OCI-LY1 (cell line): ENCODE results near the gene SEMA3D.

Source experiments
- H2AFZ ChIP-seq: fragments of 200-600 bp; sonication (generic), shearing (Covaris generic); 2 replicates; pipeline ENCODE4 v1.6.0; 2014; ENCODE audit warnings: antibody characterized with exemption, mild to moderate bottlenecking, low read length
- H3F3A ChIP-seq: fragments of 200-600 bp; sonication (generic), shearing (Covaris generic); 2 replicates; pipeline ENCODE4 v1.6.0; 2014; ENCODE audit warnings: mild to moderate bottlenecking, antibody characterized with exemption, low read length, moderate library complexity; ENCODE audit not compliant: insufficient read depth
- H3K27ac ChIP-seq: fragments of 200-600 bp; sonication (generic); 2 replicates; pipeline ENCODE4 v1.5.1; 2014; ENCODE audit warnings: low read length, mixed run types, mild to moderate bottlenecking, low read depth; ENCODE audit not compliant: poor library complexity, severe bottlenecking
- H3K27me3 ChIP-seq: fragments of 200-600 bp; sonication (generic); 2 replicates; pipeline ENCODE4 v1.6.0; 2014; ENCODE audit warnings: antibody characterized with exemption, mild to moderate bottlenecking, low read length, moderate library complexity; ENCODE audit not compliant: insufficient read depth
- H3K36me3 ChIP-seq: fragments of 200-600 bp; sonication (generic); 2 replicates; pipeline ENCODE4 v1.6.1; 2014; ENCODE audit warnings: mild to moderate bottlenecking, antibody characterized with exemption, low read length, moderate library complexity, mixed read lengths; ENCODE audit not compliant: insufficient read depth
- H3K4me1 ChIP-seq: fragments of 200-600 bp; sonication (generic); 2 replicates; pipeline ENCODE4 v1.5.1; 2014; ENCODE audit warnings: mild to moderate bottlenecking, low read length, moderate library complexity; ENCODE audit not compliant: insufficient read depth, severe bottlenecking
- H3K4me2 ChIP-seq: fragments of 200-600 bp; sonication (generic), shearing (Covaris generic); 2 replicates; pipeline ENCODE4 v1.6.1; 2014; ENCODE audit warnings: low read length
- H3K4me3 ChIP-seq: fragments of 200-600 bp; sonication (generic); 2 replicates; pipeline ENCODE4 v1.5.1; 2014; ENCODE audit warnings: low read length, low read depth, mild to moderate bottlenecking, mixed read lengths; ENCODE audit not compliant: poor library complexity, severe bottlenecking
- H3K79me2 ChIP-seq: fragments of 200-600 bp; shearing (Covaris generic); 2 replicates; pipeline ENCODE4 v1.6.1; 2016; ENCODE audit warnings: mixed run types, low read length, mixed read lengths; ENCODE audit not compliant: insufficient read depth
- H3K9ac ChIP-seq: fragments of 200-600 bp; sonication (generic), shearing (Covaris generic); 2 replicates; pipeline ENCODE4 v1.6.1; 2014; ENCODE audit warnings: mild to moderate bottlenecking, low read length, mixed read lengths
- H3K9me2 ChIP-seq: fragments of 200-600 bp; sonication (generic), shearing (Covaris generic); 2 replicates; pipeline ENCODE4 v1.6.1; 2014; ENCODE audit warnings: low read depth, mild to moderate bottlenecking, low read length, mixed read lengths
- H3K9me3 ChIP-seq: fragments of 200-600 bp; shearing (Covaris generic); 2 replicates; pipeline ENCODE4 v1.6.1; 2014; ENCODE audit warnings: low read length, mixed read lengths
- H4K20me1 ChIP-seq: fragments of 200-600 bp; sonication (generic), shearing (Covaris generic); 2 replicates; pipeline ENCODE4 v1.6.0; 2016; ENCODE audit warnings: mild to moderate bottlenecking, low read length; ENCODE audit not compliant: insufficient read depth
- EZH2 ChIP-seq: fragments of 200-600 bp; sonication (generic), shearing (Covaris generic); IDR thresholded peaks from 2 replicates; pipeline ENCODE4 v1.8.0; 2017; ENCODE audit warnings: borderline replicate concordance, mixed run types, mild to moderate bottlenecking, antibody characterized with exemption, low read length, moderate library complexity, mixed read lengths
- TF ChIP-seq, protein P1 (sequence below): fragments of 200-600 bp; sonication (generic), shearing (Covaris generic); IDR thresholded peaks from 2 replicates; pipeline ENCODE4 v1.5.1; 2017; ENCODE audit warnings: mild to moderate bottlenecking, antibody characterized with exemption, low read length, moderate library complexity, mixed read lengths

The SEMA3D gene

DNA sequence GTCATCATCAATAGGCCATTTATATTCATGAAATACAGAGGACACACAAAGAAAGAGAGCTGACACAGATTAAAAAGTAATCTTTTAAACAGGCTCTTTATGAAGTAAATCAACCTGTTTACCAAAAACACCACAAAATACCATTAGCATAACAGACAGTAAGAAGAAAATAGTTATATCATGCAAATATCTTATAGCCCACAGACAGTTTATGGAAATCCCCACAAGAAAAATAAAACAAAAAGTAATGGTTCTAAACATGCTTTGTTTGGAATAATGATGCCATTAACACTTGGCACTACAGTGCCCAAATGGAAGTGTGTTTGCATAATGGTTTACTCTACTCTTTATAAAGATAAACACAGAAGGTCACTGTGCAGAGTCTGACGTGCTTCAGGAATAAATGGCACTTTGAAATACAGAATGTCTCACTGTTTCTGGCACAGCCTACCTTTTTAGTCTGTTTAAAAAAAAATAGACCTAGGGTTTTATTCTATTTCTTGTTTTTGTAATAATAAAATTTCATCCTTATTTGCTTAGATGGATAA lies 30.1 kb downstream of the SEMA3D start:
- TF ChIP-seq, protein P1, sequence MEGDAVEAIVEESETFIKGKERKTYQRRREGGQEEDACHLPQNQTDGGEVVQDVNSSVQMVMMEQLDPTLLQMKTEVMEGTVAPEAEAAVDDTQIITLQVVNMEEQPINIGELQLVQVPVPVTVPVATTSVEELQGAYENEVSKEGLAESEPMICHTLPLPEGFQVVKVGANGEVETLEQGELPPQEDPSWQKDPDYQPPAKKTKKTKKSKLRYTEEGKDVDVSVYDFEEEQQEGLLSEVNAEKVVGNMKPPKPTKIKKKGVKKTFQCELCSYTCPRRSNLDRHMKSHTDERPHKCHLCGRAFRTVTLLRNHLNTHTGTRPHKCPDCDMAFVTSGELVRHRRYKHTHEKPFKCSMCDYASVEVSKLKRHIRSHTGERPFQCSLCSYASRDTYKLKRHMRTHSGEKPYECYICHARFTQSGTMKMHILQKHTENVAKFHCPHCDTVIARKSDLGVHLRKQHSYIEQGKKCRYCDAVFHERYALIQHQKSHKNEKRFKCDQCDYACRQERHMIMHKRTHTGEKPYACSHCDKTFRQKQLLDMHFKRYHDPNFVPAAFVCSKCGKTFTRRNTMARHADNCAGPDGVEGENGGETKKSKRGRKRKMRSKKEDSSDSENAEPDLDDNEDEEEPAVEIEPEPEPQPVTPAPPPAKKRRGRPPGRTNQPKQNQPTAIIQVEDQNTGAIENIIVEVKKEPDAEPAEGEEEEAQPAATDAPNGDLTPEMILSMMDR = no peak
- TF ChIP-seq EZH2 = no peak
- Histone ChIP-seq H3K79me2 (no peaks in the 10 kb centered on the region), H4K20me1 (no peaks in the 10 kb centered on the region), H3F3A (no peaks in the 10 kb centered on the region), H3K27ac (no peak overlapping the region), H3K9ac (no peak overlapping the region), H2AFZ (no peak overlapping the region), H3K4me1 (no peaks in the 10 kb centered on the region), H3K27me3 (no peaks in the 10 kb centered on the region), H3K9me3 (no peaks in the 10 kb centered on the region), H3K4me2 (no peak overlapping the region), H3K9me2 (no peaks in the 10 kb centered on the region), H3K4me3 (no peak overlapping the region), H3K36me3 (no peaks in the 10 kb centered on the region)

- no peaks in the 10 kb centered on the region for H3F3A ChIP-seq
- H2AFZ ChIP-seq = no peak overlapping the region
- H3K79me2 ChIP-seq = no peaks in the 10 kb centered on the region
- H3K27ac ChIP-seq = no peak overlapping the region
- H3K36me3 ChIP-seq = no peaks in the 10 kb centered on the region
- TF ChIP-seq, protein P1 = no peak
- no peak for TF ChIP-seq EZH2
- no peak overlapping the region for H3K9ac ChIP-seq
- H3K4me3 ChIP-seq = no peak overlapping the region
- H3K27me3 ChIP-seq = no peaks in the 10 kb centered on the region
- no peaks in the 10 kb centered on the region for H3K4me1 ChIP-seq
- H3K9me3 ChIP-seq = no peaks in the 10 kb centered on the region
- H3K4me2 ChIP-seq = no peak overlapping the region
- H4K20me1 ChIP-seq = no peaks in the 10 kb centered on the region
- no peaks in the 10 kb centered on the region for H3K9me2 ChIP-seq
Measured at GRCh38 chr7:85154282-85154937, 32.4 kb downstream of the SEMA3D start.

DNA sequence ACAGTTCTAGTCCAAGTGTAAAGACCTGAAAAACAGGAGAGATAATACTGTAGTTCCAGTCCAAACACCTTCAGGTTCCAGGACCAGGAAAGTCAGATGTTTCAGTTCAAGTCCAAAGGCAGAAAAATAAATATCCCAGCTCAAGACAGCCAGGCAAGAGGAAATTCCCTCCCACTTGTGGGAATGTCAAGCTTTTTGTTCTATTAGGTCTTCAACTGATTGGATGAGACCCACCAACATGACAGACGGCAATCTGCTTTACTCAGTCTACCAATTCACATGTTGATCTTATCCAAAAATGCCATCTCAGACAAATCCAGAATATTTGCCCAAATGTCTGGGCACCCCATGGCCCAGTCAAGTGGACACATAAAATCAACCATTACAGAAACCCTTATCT lies 33.1 kb downstream of the SEMA3D start:
- no peaks in the 10 kb centered on the region for H3F3A ChIP-seq
- no peak overlapping the region for H3K9ac ChIP-seq
- H3K9me2 ChIP-seq = no peaks in the 10 kb centered on the region
- H3K27ac ChIP-seq = no peak overlapping the region
- H3K27me3 ChIP-seq = no peaks in the 10 kb centered on the region
- H3K36me3 ChIP-seq = no peaks in the 10 kb centered on the region
- TF ChIP-seq, protein P1 = no peak
- no peak for TF ChIP-seq EZH2
- H3K9me3 ChIP-seq = no peaks in the 10 kb centered on the region
- no peak overlapping the region for H3K4me3 ChIP-seq
- H2AFZ ChIP-seq = no peak overlapping the region
- H3K79me2 ChIP-seq = no peaks in the 10 kb centered on the region
- H3K4me2 ChIP-seq = no peak overlapping the region
- H4K20me1 ChIP-seq = no peaks in the 10 kb centered on the region
- no peaks in the 10 kb centered on the region for H3K4me1 ChIP-seq
